Esophagus (tissue), 2 donors: ENCODE measurements around the gene OTX1. TPM values are rescaled to one million over a fixed set of nuclear protein-coding genes. Genes with fewer than 3 reads are reported as not detected.
A peak's percentile ranks its signal among the peaks of the same experiment; 100 is the strongest.

Experiments
- H3K27ac ChIP-seq, 2 donors: one replicate each; pipeline ENCODE4 v1.5.1; 2013; ENCODE audit warnings: low read depth in 2 of 2, mild to moderate bottlenecking in 2 of 2, inconsistent platforms in 1 of 2, low read length in 1 of 2, moderate library complexity in 1 of 2
- H3K27me3 ChIP-seq, 2 donors: one replicate each; pipeline ENCODE4 v1.6.1; 2013; ENCODE audit warnings: low read length in 2 of 2, control low read depth in 1 of 2, mild to moderate bottlenecking in 1 of 2; ENCODE audit not compliant: insufficient read depth in 2 of 2, control insufficient read depth in 1 of 2
- H3K36me3 ChIP-seq, 2 donors: one replicate each; pipeline ENCODE4 v1.6.1; 2013; ENCODE audit warnings: low read length in 1 of 2; ENCODE audit not compliant: control insufficient read depth in 2 of 2, insufficient read depth in 2 of 2
- H3K4me1 ChIP-seq, 2 donors: one replicate each; pipeline ENCODE4 v1.6.1; 2013; ENCODE audit warnings: low read length in 1 of 2; ENCODE audit not compliant: control insufficient read depth in 2 of 2, insufficient read depth in 2 of 2
- H3K4me3 ChIP-seq, 2 donors: one replicate each; pipeline ENCODE4 v1.5.1; 2013; ENCODE audit warnings: low read length in 2 of 2, mild to moderate bottlenecking in 2 of 2, low read depth in 1 of 2, moderate library complexity in 1 of 2
- H3K9me3 ChIP-seq, 2 donors: one replicate each; pipeline ENCODE4 v1.6.1; 2013; ENCODE audit warnings: mild to moderate bottlenecking in 2 of 2, low read depth in 1 of 2, low read length in 1 of 2, moderate library complexity in 1 of 2; ENCODE audit not compliant: control insufficient read depth in 2 of 2, insufficient read depth in 1 of 2
- WGBS, 2 donors: extraction: QIAGEN DNeasy Blood & Tissue Kit; methylation state at CpG; one replicate each; pipeline ENCODE4 v1.1.7; 2013; 5-methylcytosine and 5-hydroxymethylcytosine counted together
- polyA plus RNA-seq, 2 donors: library from polyadenylated mRNA; stranded (reverse); fragments of 200-250 nt; gene quantifications; one replicate each; pipeline ENCODE4 v1.2.3, GENCODE V29; 2013
- donor health status: healthy with polysubstance abuse.
- donor health status: Bipolar disorder and iron deficiency.

The OTX1 gene
- polyA plus RNA-seq, 2 donors: 0.61 to 1.4 TPM

- H3K4me3 ChIP-seq: no peak overlapping the region
- H3K9me3 ChIP-seq: peaks cover 0 to 16% of the 10 kb centered on the region in 2 donors
- H3K27ac ChIP-seq: no peak overlapping the region
- H3K36me3 ChIP-seq: no peaks in the 10 kb centered on the region
- H3K4me1 ChIP-seq: peaks cover 7 to 11% of the 10 kb centered on the region in 2 donors
- WGBS, 2 donors: 66 to 68% methylated on average over 42 of the region's 42 CpGs
- peaks cover 0 to 31% of the 10 kb centered on the region in 2 donors for H3K27me3 ChIP-seq
Measured at GRCh38 chr2:63051795-63052333, 1.2 kb downstream of the OTX1 start.

- peaks cover 7 to 11% of the 10 kb centered on the region in 2 donors for H3K4me1 ChIP-seq
- H3K36me3 ChIP-seq: no peaks in the 10 kb centered on the region
- WGBS, 2 donors: 69 to 76% methylated on average over 27 of the region's 27 CpGs
Measured at GRCh38 chr2:63052411-63053080, 1.9 kb downstream of the OTX1 start.

GRCh38 chr2:63053081-63053888 lies 2.7 kb downstream of the OTX1 start:
- H3K4me3 ChIP-seq: no peak overlapping the region
- 67 to 72% methylated on average over 34 of the region's 34 CpGs for WGBS, 2 donors
- H3K27me3 ChIP-seq: peaks cover 0 to 30% of the 10 kb centered on the region in 2 donors
- H3K9me3 ChIP-seq: peaks cover 0 to 14% of the 10 kb centered on the region in 2 donors
- H3K36me3 ChIP-seq: no peaks in the 10 kb centered on the region
- no peak overlapping the region for H3K27ac ChIP-seq
- H3K4me1 ChIP-seq: peaks cover 2 to 8% of the 10 kb centered on the region in 2 donors

More at GRCh38 chr2:63052411-63053080, 1.9 kb downstream of the OTX1 start:
- peaks cover 0 to 31% of the 10 kb centered on the region in 2 donors for H3K27me3 ChIP-seq
- H3K27ac ChIP-seq: no peak overlapping the region
- peaks cover 0 to 14% of the 10 kb centered on the region in 2 donors for H3K9me3 ChIP-seq
- H3K4me3 ChIP-seq: no peak overlapping the region

- H3K27ac ChIP-seq: no peak overlapping the region
- H3K4me3 ChIP-seq: no peak overlapping the region
- WGBS, 2 donors: 12 to 16% methylated on average over 48 of the region's 48 CpGs
- H3K36me3 ChIP-seq: no peaks in the 10 kb centered on the region
- peaks cover 0 to 19% of the 10 kb centered on the region in 2 donors for H3K9me3 ChIP-seq
- H3K27me3 ChIP-seq: peaks cover 0 to 35% of the 10 kb centered on the region in 2 donors
- H3K4me1 ChIP-seq: peaks cover 7 to 10% of the 10 kb centered on the region in 2 donors
Measured at GRCh38 chr2:63053889-63054602, 3.4 kb downstream of the OTX1 start.

GRCh38 chr2:63054841-63055225 lies 4.2 kb downstream of the OTX1 start:
- Histone ChIP-seq H3K4me3 (no peak overlapping the region), H3K4me1 (peaks cover 11 to 14% of the 10 kb centered on the region in 2 donors), H3K36me3 (no peaks in the 10 kb centered on the region), H3K27ac (no peak overlapping the region), H3K9me3 (peaks cover 0 to 25% of the 10 kb centered on the region in 2 donors), H3K27me3 (peaks cover 0 to 43% of the 10 kb centered on the region in 2 donors)
- 41 to 45% methylated on average over 7 of the region's 7 CpGs for WGBS, 2 donors

- H3K4me3 ChIP-seq: peak overlapping the region in 1 of 2 donors; percentile 5
- no peaks in the 10 kb centered on the region for H3K36me3 ChIP-seq
- WGBS, 2 donors: 13 to 18% methylated on average over 63 of the region's 63 CpGs
- peaks cover 0 to 44% of the 10 kb centered on the region in 2 donors for H3K27me3 ChIP-seq
- H3K27ac ChIP-seq: no peak overlapping the region
- peaks cover 11 to 14% of the 10 kb centered on the region in 2 donors for H3K4me1 ChIP-seq
- peaks cover 0 to 25% of the 10 kb centered on the region in 2 donors for H3K9me3 ChIP-seq
Measured at GRCh38 chr2:63055226-63056106, 4.8 kb downstream of the OTX1 start.

- WGBS, 2 donors: 21 to 25% methylated on average over 49 of the region's 49 CpGs
- no peak overlapping the region for H3K27ac ChIP-seq
- peaks cover 0 to 25% of the 10 kb centered on the region in 2 donors for H3K9me3 ChIP-seq
- peak overlapping the region in 1 of 2 donors; percentile 7 for H3K4me3 ChIP-seq
- H3K27me3 ChIP-seq: peaks cover 0 to 44% of the 10 kb centered on the region in 2 donors
- H3K4me1 ChIP-seq: peaks cover 11 to 14% of the 10 kb centered on the region in 2 donors
- H3K36me3 ChIP-seq: no peaks in the 10 kb centered on the region
Measured at GRCh38 chr2:63056107-63057050, 5.7 kb downstream of the OTX1 start.
